Heart left ventricle (tissue), 16 donors: Measurements from ENCODE around the gene ATG2B. TPM values are rescaled to one million over a fixed set of nuclear protein-coding genes. Genes with fewer than 3 reads are reported as not detected.

Source experiments
- ATAC-seq, 4 donors: fragments of 200-7000 bp; cut with Tn5 transposase; one replicate each; pipeline ENCODE4 v1.9.1; 2020 to 2022; ENCODE audit warnings: moderate library complexity in 4 of 4, mild to moderate bottlenecking in 3 of 4, moderate number of reproducible peaks in 1 of 4
- DNase-seq, 5 donors: peaks; one replicate each; pipeline ENCODE4 v3.0.0-alpha.2; 2020
- H3K27ac ChIP-seq, 12 donors: fragments of 200-600 bp; sonication (generic) in 4 of 12; one replicate each; pipeline versions ENCODE4 v1.5.0 to v1.8.0; 2016 to 2022; ENCODE audit warnings: mild to moderate bottlenecking in 2 of 12
- H3K27me3 ChIP-seq, 9 donors: fragments of 200-600 bp; sonication (generic) in 2 of 9; one replicate each; pipeline versions ENCODE4 v1.5.1 to v1.8.0; 2016 to 2022; ENCODE audit warnings: mild to moderate bottlenecking in 3 of 9
- H3K36me3 ChIP-seq, 9 donors: fragments of 200-600 bp; sonication (generic) in 2 of 9; one replicate each; pipeline versions ENCODE4 v1.5.0 to v1.8.0; 2018 to 2022; ENCODE audit warnings: mild to moderate bottlenecking in 2 of 9
- H3K4me1 ChIP-seq, 12 donors: fragments of 200-600 bp; sonication (generic) in 4 of 12; one replicate each; pipeline versions ENCODE4 v1.5.0 to v1.8.0; 2016 to 2022; ENCODE audit warnings: mild to moderate bottlenecking in 3 of 12
- H3K4me3 ChIP-seq, 12 donors: fragments of 200-600 bp; sonication (generic) in 4 of 12; one replicate each; pipeline versions ENCODE4 v1.5.0 to v1.8.0; 2017 to 2022; ENCODE audit warnings: mild to moderate bottlenecking in 9 of 12, moderate library complexity in 4 of 12
- H3K9me3 ChIP-seq, 12 donors: fragments of 200-600 bp; sonication (generic) in 4 of 12; one replicate each; pipeline versions ENCODE4 v1.5.0 to v1.8.0; 2016 to 2022; ENCODE audit warnings: mild to moderate bottlenecking in 1 of 12
- CTCF ChIP-seq, 12 donors: fragments of 200-600 bp; sonication (generic) in 4 of 12; IDR thresholded peaks; one replicate each; pipeline versions ENCODE4 v1.5.0 to v1.8.0; 2018 to 2022; ENCODE audit warnings: antibody characterized with exemption in 12 of 12, mild to moderate bottlenecking in 5 of 12
- POLR2A ChIP-seq, 2 donors: fragments of 450-650 bp; IDR thresholded peaks; one replicate each; pipeline ENCODE4 v1.6.1; 2017; ENCODE audit warnings: antibody characterized with exemption in 2 of 2, mild to moderate bottlenecking in 2 of 2, moderate library complexity in 2 of 2
- WGBS, 4 donors: extraction: QIAGEN DNeasy Blood & Tissue Kit in 2 of 4; methylation state at CpG; one replicate each; pipeline versions ENCODE4 v1.1.5 to v1.1.7; 2013 to 2018; 5-methylcytosine and 5-hydroxymethylcytosine counted together
- intact Hi-C, 10 donors: fragments of 100-400 bp; cut with DNase I; formaldehyde crosslinking; loops; one replicate each; pipeline versions ENCODE4 v1.11.1 to v1.14.2; 2022
- polyA plus RNA-seq, 2 donors: library from polyadenylated mRNA; stranded (reverse); fragments of 200-250 nt; gene quantifications; one replicate each; pipeline ENCODE4 v1.2.3, GENCODE V29; 2013
- total RNA-seq, 9 donors: library from RNA; depleted of rRNA in 2 of 9; stranded (reverse); fragments of >200 nt in 2 of 9; fragmentation: NEBNext Ultra II Directional in 3 of 9; extraction: Animal tissue kit (Norgen Biotek cat#: 25700) in 3 of 9; gene quantifications; one replicate each; pipeline versions ENCODE4 v1.1.0 to v1.2.4, GENCODE V29; 2016 to 2023
- donor health status: ischemic (EF 13 %, LVEDD 7.1; RV severe dilation, severe dysfunction).
- donor health status: healthy with polysubstance abuse.
- donor health status: DM: no; HTN: yes; CAD: no.
- donor health status: DM: no; HTN: no; CAD: no.
- donor health status: ischemic (EF 25% LVEDD 6.9; RV normal size, moderate dysfunction).
- donor health status: ischemic (EF 25% LVEDD 5.7; RV mildly dilated, moderate dysfunction).
- donor health status: healthy.
- donor health status: DM: yes; HTN: yes; CAD: no.
- donor health status: ischemic (EF 35%, LVEDD 5.7; RV mildly dilated, moderate dysfunction).
- donor health status: nonischemic (EF 11% LVEDD 7.7; RV severe dilation, severe dysfunction).
- donor health status: DM: yes; HTN: yes; CAD: no.
- donor health status: PGD.
- donor health status: ischemic (EF 29% LVEDD 5.4; RV normal size, mild dysfunction).
- donor health status: nonischemic (EF 23%, LVEDD 6.1; RV moderate dilation, normal function).

Gene ATG2B
- total and polyA plus RNA-seq, 11 donors = 2.7 to 19.5 (median 15.6) TPM

GRCh38 chr14:96261772-96262655 is 101.1 kb downstream of the ATG2B start:
- DNase-seq (no peak), ATAC-seq (peak in 2 of 4 donors; percentile 41 to 69)
- Histone ChIP-seq H3K4me3 (no peak overlapping the region), H3K4me1 (no peaks in the 10 kb centered on the region), H3K27me3 (peaks cover 0 to 4% (median 0%) of the 10 kb centered on the region in 9 donors), H3K36me3 (no peaks in the 10 kb centered on the region), H3K27ac (no peak overlapping the region), H3K9me3 (peaks cover 0 to 13% (median 4%) of the 10 kb centered on the region in 12 donors)
- intact Hi-C loops = loop anchor here in 1 of 10 donors (5.0 kb wide), 1 partner anchor 250 kb away; no protein-coding TSS in a partner anchor
- WGBS, 4 donors = 77 to 87% (median 81%) methylated on average over 12 to 16 of the region's 16 CpGs
- TF ChIP-seq CTCF (IDR thresholded peaks at IDR 0.05) (no peak), POLR2A (IDR thresholded peaks at IDR 0.05) (no peak)

GRCh38 chr14:96261053-96261452 is 102.1 kb downstream of the ATG2B start:
- H3K36me3 ChIP-seq = no peaks in the 10 kb centered on the region
- H3K4me1 ChIP-seq = peaks cover 0 to under 1% (median 0%) of the 10 kb centered on the region in 12 donors
- H3K27ac ChIP-seq = no peak overlapping the region
- H3K27me3 ChIP-seq = peaks cover 0 to 6% (median 0%) of the 10 kb centered on the region in 9 donors
- 77 to 89% (median 80%) methylated on average over 5 of the region's 5 CpGs for WGBS, 4 donors
- TF ChIP-seq CTCF (IDR thresholded peaks at IDR 0.05) (no peak), POLR2A (IDR thresholded peaks at IDR 0.05) (no peak)
- intact Hi-C loops = loop anchor here in 1 of 10 donors (5.0 kb wide), 1 partner anchor 249 kb away; no protein-coding TSS in a partner anchor
- peaks cover 0 to 13% (median 4%) of the 10 kb centered on the region in 12 donors for H3K9me3 ChIP-seq
- no peak for DNase-seq
- ATAC-seq = no peak
- H3K4me3 ChIP-seq = no peak overlapping the region

- Histone ChIP-seq H3K4me3 (no peak overlapping the region), H3K36me3 (no peaks in the 10 kb centered on the region), H3K9me3 (peaks cover 0 to 13% (median 4%) of the 10 kb centered on the region in 12 donors), H3K27ac (no peak overlapping the region), H3K27me3 (peaks cover 0 to 7% (median 0%) of the 10 kb centered on the region in 9 donors), H3K4me1 (peaks cover 0 to 6% (median 0%) of the 10 kb centered on the region in 12 donors)
- WGBS, 4 donors = 52 to 65% (median 58%) methylated on average over 2 of the region's 2 CpGs
- ATAC-seq = peak in 1 of 4 donors; percentile 55
- intact Hi-C loops = loop anchor here in 1 of 10 donors (5.0 kb wide), 1 partner anchor 248 kb away; no protein-coding TSS in a partner anchor
- no peak for DNase-seq
- TF ChIP-seq CTCF (IDR thresholded peaks at IDR 0.05) = no peak
- no peak for TF ChIP-seq POLR2A (IDR thresholded peaks at IDR 0.05)
Observed at GRCh38 chr14:96260341-96260821, 102.8 kb downstream of the ATG2B start.

DNA sequence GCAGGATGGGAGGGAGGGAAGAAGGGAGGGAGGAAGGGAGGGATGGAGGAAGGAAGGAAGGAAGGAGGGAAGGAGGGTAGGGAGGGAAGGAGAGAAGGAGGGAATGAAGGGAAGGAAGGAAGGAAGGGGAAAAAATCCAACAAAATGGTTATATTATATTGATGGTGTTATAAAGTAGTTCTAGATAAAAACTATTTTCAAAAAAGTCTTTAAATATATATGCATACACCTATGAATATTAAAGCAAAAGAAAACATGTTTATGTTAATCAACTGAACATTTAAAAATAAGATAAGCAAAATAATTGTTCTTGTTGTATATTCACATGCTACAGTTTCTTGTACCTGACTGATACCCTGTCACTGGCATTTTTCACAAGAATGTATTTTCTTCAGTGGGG is 105.2 kb downstream of the ATG2B start:
- H3K27ac ChIP-seq = no peak overlapping the region
- H3K9me3 ChIP-seq = peaks cover 0 to 13% (median 4%) of the 10 kb centered on the region in 12 donors
- TF ChIP-seq POLR2A (IDR thresholded peaks at IDR 0.05) = no peak
- no peak for TF ChIP-seq CTCF (IDR thresholded peaks at IDR 0.05)
- peaks cover 0 to 6% (median 0%) of the 10 kb centered on the region in 12 donors for H3K4me1 ChIP-seq
- H3K27me3 ChIP-seq = peaks cover 0 to 7% (median 0%) of the 10 kb centered on the region in 9 donors
- no peak overlapping the region for H3K4me3 ChIP-seq
- no peaks in the 10 kb centered on the region for H3K36me3 ChIP-seq
- intact Hi-C loops = no loop called here
- DNase-seq (no peak), ATAC-seq (no peak)
